LNCaP clone FGC (cell line): ENCODE results near the gene EIF5AL1.
"Not testable (repeated sequence)": the region's sequence is repeated elsewhere in the genome, so short reads cannot be mapped to it uniquely, and the experiment has no call there.

Experiments used
- DNase-seq: peaks from one replicate; pipeline ENCODE4 v3.0.0-alpha.2; 2011; ENCODE audit warnings: low read depth
- H3K4me3 ChIP-seq: 2 replicates; pipeline ENCODE4 v1.5.1; 2011; ENCODE audit warnings: mild to moderate bottlenecking, low read depth, low read length, control low read depth
- TF ChIP-seq, protein P1 (sequence below): IDR thresholded peaks from 2 replicates; pipeline ENCODE4 v1.5.1; 2012; ENCODE audit warnings: mild to moderate bottlenecking; ENCODE audit not compliant: control insufficient read depth, insufficient read depth; ENCODE audit errors: extremely low read depth

EIF5AL1 gene

DNA sequence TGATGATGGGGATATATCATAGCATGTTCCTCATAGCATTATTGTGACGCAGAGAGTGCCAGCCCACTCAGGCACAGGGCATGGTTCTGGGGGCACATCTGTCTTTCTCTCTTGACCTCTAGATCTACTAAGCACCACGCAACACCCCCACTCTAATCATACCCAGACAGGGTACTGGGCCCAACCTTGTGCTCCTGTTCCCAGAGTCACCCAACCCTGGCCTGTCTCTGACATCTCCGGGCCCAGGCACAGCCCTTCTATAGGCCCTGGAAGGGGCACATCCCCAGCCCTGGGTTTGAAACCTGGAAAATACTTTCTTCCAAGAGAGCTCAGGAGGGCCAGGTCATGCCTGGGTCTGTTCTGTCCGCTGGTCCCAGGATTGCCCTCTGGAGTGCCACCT, 10.1 kb downstream of the EIF5AL1 start:
- DNase-seq, H3K4me3 ChIP-seq: not testable (repeated sequence)

DNA sequence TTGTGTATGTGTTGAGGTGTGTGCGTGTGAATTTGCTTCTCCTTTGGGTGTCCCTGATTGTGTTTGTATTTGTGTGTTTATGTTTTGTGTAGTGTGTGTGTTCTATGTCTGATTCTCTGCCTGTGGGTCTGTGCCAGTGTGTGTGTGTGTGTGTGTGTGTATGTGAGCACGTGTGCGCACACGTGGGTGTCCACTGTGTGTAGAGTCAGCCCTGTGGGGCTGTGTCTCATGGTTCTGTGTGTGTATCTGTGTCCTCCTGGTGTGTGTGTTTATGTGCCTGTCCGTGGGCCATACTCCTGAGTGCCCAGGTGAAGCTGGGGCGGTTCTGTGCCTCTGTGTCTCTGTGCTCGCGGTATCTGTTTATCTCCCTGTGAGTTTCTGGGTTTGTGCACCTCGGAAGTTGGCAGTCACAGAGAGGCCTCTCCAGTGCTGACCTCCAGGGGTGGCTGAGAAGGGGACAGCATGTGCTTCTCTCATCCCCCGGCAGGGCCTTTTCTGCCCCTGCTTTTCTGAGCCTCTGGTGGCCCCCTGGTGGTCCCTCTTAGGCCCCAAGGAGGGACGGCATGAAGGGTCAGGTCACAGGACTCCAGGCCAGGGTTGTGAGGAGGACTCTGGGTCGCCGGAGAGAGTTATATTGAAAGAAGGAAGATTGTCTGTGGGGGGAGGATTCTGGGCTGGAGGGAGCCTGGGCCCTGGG, 11.0 kb downstream of the EIF5AL1 start:
- DNase-seq, H3K4me3 ChIP-seq: not testable (repeated sequence)

DNA sequence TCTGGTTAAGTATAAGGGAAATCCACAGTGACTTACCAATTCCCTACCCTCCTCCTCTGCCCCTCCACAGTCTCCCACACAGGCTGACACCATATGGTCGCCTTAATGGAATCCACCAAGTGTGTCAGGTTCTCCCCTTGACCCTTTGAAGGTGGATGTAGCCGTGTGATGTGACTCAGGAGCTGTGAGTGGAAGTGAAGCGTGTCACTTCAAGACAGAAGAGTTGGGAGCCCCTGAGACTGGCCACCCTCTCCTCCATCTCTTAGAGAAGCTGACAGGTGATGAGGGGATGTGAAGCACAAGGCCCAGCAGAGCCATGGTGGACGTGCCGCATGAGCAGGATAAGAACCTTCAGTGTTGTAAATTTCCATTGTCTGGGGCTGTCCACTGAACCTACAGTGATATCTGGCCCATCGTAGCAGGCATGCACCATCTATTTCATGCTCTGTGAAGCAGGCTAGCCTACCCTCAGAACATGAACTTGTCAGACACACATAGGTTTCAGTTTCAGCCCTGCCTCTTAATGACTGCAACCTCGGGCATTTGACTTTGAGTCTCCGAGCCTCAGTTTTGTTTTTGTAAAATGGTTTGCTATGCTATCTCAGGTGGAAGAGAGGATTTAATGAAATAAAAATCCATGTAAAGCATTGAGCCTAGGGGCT, 12.8 kb downstream of the EIF5AL1 start:
- not testable (repeated sequence) for H3K4me3 ChIP-seq, DNase-seq

DNA sequence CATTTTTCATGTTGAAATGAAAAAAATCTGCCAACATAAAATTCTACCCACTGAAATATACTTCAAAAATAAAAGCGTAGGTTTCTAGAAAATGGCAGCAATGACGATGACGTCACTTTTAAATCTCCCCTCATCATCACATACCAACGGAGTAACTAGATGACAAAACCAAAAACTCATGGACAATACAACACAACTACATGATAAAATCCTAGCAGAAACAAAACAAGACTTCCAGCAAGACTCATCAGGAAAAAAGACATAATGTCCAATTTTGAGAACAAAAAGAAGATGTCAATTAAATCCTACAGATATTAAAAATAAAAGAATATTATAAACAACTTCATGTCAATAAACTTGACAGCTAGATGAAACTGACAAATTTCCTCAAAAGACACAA, 15.9 kb downstream of the EIF5AL1 start:
- DNase-seq, H3K4me3 ChIP-seq: not testable (repeated sequence)

DNA sequence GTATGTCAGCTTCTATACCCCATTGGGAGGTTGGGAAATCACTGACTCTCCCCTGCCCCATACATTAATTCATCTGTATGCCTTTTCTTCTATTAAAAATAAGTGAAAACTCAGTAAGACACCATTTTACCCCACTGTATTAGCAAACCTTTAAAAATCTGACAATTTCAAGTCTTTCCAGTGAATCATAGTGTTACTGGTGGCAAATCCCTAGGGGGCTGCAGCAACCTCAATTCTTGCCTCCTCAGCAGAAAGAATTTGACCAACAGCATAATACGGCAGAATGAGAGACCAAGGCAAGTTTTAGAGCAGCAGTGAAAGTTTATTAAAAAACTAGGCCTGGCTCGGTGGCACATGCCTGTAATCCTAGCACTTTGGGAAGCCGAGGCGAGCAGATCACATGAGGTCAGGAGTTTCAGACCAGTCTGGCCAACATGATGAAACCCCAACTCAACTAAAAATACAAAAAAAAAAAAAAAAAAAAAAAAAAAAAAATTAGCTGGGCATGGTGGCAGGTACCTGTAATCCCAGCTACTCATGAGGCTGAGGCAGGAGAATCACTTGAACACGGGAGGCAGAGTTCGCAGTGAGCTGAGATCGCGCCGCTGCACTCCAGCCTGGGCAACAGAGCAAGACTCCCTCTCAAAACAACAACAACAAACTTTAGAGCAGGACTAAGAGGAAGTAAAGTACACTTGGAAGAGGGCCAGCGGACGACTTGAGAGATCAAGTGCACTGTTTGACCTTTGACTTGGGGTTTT, 21.0 kb downstream of the EIF5AL1 start:
- H3K4me3 ChIP-seq, DNase-seq: not testable (repeated sequence)

DNA sequence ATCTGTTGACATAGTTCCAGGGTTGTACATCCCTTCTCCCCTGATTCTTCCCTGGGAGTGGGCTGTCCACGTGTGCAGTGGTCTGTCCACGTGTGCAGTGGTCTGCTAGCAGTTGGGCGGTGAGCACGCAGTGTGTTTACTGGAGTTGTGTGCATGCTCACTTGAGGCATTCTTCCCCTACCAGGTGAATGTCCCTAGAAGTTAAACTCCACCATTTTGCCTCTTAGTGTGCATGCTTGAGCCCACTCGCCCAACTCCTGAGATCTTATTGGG, 21.5 kb downstream of the EIF5AL1 start:
- DNase-seq, H3K4me3 ChIP-seq: not testable (repeated sequence)

DNA sequence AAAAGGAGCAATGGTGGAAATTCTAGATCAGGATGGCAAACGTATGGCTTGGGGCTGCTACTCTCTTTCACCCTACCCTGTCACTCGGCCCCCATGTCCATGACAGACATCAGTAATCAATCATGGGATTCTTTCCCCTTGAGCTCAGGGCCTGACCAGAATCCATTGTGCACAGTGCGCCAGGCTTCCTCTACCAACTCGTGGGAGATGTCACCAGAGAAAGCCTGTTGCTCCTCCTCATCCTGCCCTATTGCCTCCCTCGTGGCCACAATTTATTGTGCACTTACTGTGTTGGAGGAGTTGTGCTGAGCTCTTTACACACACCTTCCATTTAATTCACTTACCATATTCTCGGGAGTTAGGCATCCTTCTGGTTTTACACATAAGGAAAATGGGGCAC, 26.0 kb downstream of the EIF5AL1 start:
- DNase-seq, H3K4me3 ChIP-seq: not testable (repeated sequence)

DNA sequence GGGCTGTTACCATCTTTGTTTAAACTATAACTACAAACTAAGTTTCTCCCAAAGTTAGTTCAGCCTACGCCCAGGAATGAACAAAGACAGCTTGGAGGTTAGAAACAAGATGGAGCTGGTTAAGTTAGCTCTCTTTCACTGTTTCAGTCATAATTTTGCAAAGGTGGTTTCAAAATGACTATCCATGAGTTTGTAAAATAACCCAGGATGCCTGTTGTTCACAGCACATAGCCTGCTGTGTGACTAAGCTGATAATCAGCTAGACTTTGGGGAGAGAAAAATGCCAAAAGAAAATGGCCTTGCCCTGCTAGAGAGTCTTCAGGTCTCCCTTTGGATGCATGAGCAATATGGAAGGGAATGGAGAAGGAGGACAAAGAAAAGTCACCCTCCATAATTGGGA, 28.6 kb downstream of the EIF5AL1 start:
- not testable (repeated sequence) for DNase-seq, H3K4me3 ChIP-seq

DNA sequence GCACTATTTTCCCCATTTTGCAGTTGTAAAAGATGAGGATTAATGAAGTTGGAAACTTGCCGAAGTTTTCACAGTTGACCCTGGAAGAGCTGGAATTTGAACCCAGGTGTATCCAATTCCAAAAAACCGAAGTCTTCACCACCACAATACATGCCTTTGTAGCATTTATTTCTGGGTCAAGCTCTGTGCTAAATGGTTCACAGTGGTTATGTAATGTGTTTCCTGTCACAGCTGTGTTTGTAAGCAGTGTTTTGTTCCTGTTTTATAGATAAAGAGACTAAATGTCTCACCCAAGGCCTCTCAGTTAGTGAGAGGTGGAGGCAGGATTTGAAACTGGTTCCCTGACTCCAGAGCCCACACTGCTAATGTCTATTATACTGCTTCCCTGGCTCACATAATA, 30.3 kb downstream of the EIF5AL1 start:
- DNase-seq = no peak
- no peak overlapping the region for H3K4me3 ChIP-seq
- TF ChIP-seq, protein P1, sequence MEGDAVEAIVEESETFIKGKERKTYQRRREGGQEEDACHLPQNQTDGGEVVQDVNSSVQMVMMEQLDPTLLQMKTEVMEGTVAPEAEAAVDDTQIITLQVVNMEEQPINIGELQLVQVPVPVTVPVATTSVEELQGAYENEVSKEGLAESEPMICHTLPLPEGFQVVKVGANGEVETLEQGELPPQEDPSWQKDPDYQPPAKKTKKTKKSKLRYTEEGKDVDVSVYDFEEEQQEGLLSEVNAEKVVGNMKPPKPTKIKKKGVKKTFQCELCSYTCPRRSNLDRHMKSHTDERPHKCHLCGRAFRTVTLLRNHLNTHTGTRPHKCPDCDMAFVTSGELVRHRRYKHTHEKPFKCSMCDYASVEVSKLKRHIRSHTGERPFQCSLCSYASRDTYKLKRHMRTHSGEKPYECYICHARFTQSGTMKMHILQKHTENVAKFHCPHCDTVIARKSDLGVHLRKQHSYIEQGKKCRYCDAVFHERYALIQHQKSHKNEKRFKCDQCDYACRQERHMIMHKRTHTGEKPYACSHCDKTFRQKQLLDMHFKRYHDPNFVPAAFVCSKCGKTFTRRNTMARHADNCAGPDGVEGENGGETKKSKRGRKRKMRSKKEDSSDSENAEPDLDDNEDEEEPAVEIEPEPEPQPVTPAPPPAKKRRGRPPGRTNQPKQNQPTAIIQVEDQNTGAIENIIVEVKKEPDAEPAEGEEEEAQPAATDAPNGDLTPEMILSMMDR = no peak

DNA sequence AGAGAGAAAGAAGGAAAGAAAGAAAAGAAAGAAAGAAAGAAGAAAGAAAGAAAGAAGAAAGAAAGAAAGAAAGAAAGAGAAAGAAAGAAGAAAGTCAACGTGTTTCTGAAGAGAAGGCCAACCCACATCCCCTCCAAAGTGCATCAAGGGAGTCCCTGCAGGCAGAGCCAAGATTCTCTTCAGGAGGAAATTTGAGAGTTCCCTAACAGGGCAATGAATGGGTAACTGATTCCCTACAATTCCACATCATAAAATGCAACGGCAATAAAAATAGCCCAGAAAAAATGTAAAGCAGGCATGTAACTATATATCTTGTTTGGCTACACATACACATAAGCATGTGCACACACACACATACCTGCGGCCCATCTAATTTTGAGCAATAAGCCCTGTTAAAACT, 32.1 kb downstream of the EIF5AL1 start:
- DNase-seq, H3K4me3 ChIP-seq: not testable (repeated sequence)

DNA sequence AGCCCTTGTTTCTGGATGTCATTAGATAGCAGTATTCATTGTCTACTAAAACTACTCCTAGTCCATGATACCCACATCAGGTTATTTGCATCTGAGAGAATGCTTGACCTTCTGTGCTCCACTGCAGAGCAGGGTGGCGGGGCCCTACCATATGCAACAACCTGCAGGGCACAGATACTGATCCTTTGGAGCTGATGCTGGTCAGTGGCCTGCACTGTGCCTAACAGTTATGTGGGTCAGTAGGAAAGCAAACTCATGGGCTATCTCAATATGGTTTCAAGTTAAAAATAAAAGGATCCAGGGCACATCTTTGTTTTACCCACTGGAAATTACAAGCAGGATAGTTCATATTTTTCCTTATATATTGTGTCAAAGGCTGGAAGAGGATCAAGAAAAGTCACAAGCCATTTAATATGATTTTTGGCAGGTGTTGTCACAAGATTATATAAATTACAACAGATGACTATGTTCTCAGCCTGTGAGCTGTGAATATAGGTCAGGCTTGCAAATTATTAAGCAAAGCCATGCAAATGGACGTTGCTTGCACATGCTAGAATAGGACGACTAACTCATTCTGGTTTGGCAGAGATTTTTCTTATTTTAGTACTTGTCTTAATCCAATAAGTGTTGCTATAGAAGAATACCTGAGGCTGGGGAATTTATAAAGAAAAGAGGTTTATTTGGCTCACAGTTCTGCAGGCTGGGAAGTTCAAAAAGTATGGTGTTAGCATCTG, 32.8 kb downstream of the EIF5AL1 start:
- DNase-seq, H3K4me3 ChIP-seq: not testable (repeated sequence)

DNA sequence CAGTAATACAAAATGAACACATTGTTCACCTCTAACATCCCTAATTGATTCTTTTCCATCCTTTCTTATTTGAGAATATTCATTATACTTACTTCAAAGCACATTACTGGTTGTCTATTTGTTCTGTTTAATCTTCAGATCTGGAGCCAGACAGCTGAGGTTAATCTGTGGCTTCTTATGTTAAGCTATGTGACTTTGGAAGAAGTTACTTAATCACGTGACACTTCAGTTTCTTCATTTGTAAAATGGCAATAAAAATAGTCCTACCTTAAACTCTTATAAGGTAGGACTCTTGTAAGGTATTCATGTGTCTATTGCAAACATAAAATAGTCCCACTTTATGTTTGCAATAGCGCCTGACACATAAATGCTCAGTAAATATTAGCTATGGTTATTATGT, 34.8 kb downstream of the EIF5AL1 start:
- H3K4me3 ChIP-seq, DNase-seq: not testable (repeated sequence)

DNA sequence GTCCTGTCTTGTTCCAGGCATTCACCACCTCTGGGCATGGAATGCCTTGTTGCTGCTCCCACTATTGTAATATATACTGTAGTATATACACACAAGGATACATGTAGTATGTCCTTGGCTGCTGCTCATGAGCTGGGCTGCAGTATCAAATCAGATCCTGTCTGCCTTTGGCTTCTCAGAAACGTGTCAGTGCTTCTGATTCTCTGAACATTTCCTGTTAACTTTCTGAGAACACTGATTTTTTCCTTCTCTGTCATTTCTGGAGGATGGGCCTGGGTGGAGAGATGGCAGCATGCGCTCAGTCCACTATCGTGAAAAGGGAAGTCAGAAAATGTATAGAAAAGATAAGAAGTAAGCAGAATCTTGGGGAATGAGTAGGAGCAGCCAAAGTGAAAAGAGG, 35.6 kb downstream of the EIF5AL1 start:
- H3K4me3 ChIP-seq = no peak overlapping the region
- DNase-seq = no peak
- TF ChIP-seq, protein P1 = no peak
